Ishikawa (cell line): ENCODE data around the gene NF1.

Experiments
- CEBPB ChIP-seq: IDR thresholded peaks from 2 replicates; pipeline ENCODE4 v1.6.1; 2012
- CREB1 ChIP-seq: IDR thresholded peaks from 2 replicates; pipeline ENCODE4 v1.6.1; 2012; ENCODE audit warnings: low read depth
- EGR1 ChIP-seq: IDR thresholded peaks from 2 replicates; pipeline ENCODE4 v1.6.1; 2012
- EP300 ChIP-seq: IDR thresholded peaks from 2 replicates; pipeline ENCODE4 v1.6.1; 2012; ENCODE audit warnings: borderline replicate concordance
- FOXM1 ChIP-seq: IDR thresholded peaks from 2 replicates; pipeline ENCODE4 v1.6.1; 2012; ENCODE audit warnings: low read depth, borderline replicate concordance
- NFIC ChIP-seq: IDR thresholded peaks from 2 replicates; pipeline ENCODE4 v1.6.1; 2012
- RAD21 ChIP-seq: IDR thresholded peaks from 2 replicates; pipeline ENCODE4 v1.6.1; 2012; ENCODE audit warnings: low read depth
- REST ChIP-seq: IDR thresholded peaks from 2 replicates; pipeline ENCODE4 v1.6.1; 2012; ENCODE audit warnings: low read depth, mild to moderate bottlenecking
- TAF1 ChIP-seq: IDR thresholded peaks from 2 replicates; pipeline ENCODE4 v1.6.1; 2012; ENCODE audit warnings: low read depth, mild to moderate bottlenecking
- TCF12 ChIP-seq: IDR thresholded peaks from 2 replicates; pipeline ENCODE4 v1.6.1; 2012; ENCODE audit warnings: low read depth
- TEAD4 ChIP-seq: IDR thresholded peaks from 2 replicates; pipeline ENCODE4 v1.6.1; 2012
- USF1 ChIP-seq: IDR thresholded peaks from 2 replicates; pipeline ENCODE4 v1.6.1; 2012
- YY1 ChIP-seq: IDR thresholded peaks from 2 replicates; pipeline ENCODE4 v1.6.1; 2012; ENCODE audit warnings: low read depth
- TF ChIP-seq, protein P1 (sequence below): IDR thresholded peaks from 2 replicates; pipeline ENCODE4 v1.6.1; 2012

DNA sequence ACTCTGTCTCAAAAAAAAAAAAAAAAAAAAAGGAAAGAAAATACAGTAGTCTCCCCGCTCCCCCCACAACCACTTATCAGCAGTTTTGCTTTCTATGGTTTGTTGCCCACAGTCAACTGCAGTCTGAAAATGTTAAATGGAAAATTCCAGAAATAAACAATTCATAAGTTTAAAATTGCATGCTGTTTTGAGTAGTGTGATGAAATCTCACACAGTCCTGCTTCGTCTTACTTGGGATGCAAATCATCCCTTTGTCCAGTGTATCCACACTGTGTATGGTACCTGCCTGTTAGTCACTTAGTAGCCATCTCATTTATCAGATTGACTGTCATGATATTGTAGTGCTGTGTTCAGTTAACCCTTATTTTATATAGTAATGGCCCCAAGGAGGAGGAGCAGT lies 41.5 kb downstream of the NF1 start:
- no peak for TF ChIP-seq RAD21
- no peak for TF ChIP-seq REST
- TF ChIP-seq TCF12 = no peak
- no peak for TF ChIP-seq FOXM1
- TF ChIP-seq EP300 = no peak
- no peak for TF ChIP-seq TEAD4
- TF ChIP-seq CEBPB = no peak
- TF ChIP-seq USF1 = no peak
- no peak for TF ChIP-seq CREB1
- no peak for TF ChIP-seq YY1
- TF ChIP-seq TAF1 = no peak
- TF ChIP-seq, protein P1, sequence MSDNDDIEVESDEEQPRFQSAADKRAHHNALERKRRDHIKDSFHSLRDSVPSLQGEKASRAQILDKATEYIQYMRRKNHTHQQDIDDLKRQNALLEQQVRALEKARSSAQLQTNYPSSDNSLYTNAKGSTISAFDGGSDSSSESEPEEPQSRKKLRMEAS = no peak
- TF ChIP-seq EGR1 = no peak
- no peak for TF ChIP-seq NFIC
